Activated naive CD4-positive, alpha-beta T cell treated with anti-CD3 and anti-CD28 coated beads for 36 hours (primary cell): ENCODE results near the gene LSM3. TPM values are rescaled to one million over a fixed set of nuclear protein-coding genes. Genes with fewer than 3 reads are reported as not detected.

Source experiments
- CTCF ChIA-PET: fragments of 350-600 bp; sonication (Branson Sonifier 250); formaldehyde crosslinking; loops from one replicate; lab custom pipeline; 2021; ENCODE audit warnings: antibody characterized with exemption; lab: Charles Lee
- DNase-seq: peaks from one replicate; pipeline ENCODE4 v3.0.0-alpha.2; 2020
- H3K27ac Mint-ChIP-seq: one replicate; pipeline ENCODE4 v1.8.0; 2021; ENCODE audit warnings: mild to moderate bottlenecking, mixed read lengths
- H3K27me3 Mint-ChIP-seq: one replicate; pipeline ENCODE4 v1.8.0; 2021; ENCODE audit warnings: low read depth, mixed read lengths
- H3K36me3 Mint-ChIP-seq: one replicate; pipeline ENCODE4 v1.8.0; 2021; ENCODE audit warnings: low read depth, mixed read lengths
- H3K4me1 Mint-ChIP-seq: one replicate; pipeline ENCODE4 v1.8.0; 2021; ENCODE audit warnings: low read depth, mixed read lengths
- H3K4me3 Mint-ChIP-seq: one replicate; pipeline ENCODE4 v1.8.0; 2021; ENCODE audit warnings: mild to moderate bottlenecking, moderate library complexity, mixed read lengths
- H3K9me3 Mint-ChIP-seq: one replicate; pipeline ENCODE4 v1.8.0; 2021; ENCODE audit warnings: mixed read lengths
- intact Hi-C: fragments of 100-400 bp; cut with micrococcal nuclease; formaldehyde crosslinking; loops from one replicate; pipeline ENCODE4 v1.15.1; 2023
- total RNA-seq, 2 experiments: library from RNA; stranded (reverse); gene quantifications; one replicate each; pipeline ENCODE4 v1.2.3, GENCODE V29; 2021

Gene LSM3
- total RNA-seq, 2 experiments from 2014 or later, result 26.1 to 26.2 TPM

GRCh38 chr3:14137445-14137844, 41.2 kb upstream of the LSM3 start:
- no peak for DNase-seq
- Mint-ChIP-seq H3K4me1 (peaks cover 22% of the 10 kb centered on the region), H3K4me3 (no peak overlapping the region), H3K9me3 (no peaks in the 10 kb centered on the region), H3K27ac (no peak overlapping the region), H3K27me3 (no peaks in the 10 kb centered on the region), H3K36me3 (peaks cover 17% of the 10 kb centered on the region)
- CTCF ChIA-PET, result interaction anchor here (0.6 to 1.5 kb wide), 3 partner anchors 12 to 1400 kb away, joined by 3 to 4 read pairs (median 4); partner anchors contain the start of genes CHCHD4 and TMEM43
- intact Hi-C loops, result no loop called here

GRCh38 chr3:14138109-14138877, 40.3 kb upstream of the LSM3 start:
- Mint-ChIP-seq H3K36me3 (peaks cover 17% of the 10 kb centered on the region), H3K9me3 (no peaks in the 10 kb centered on the region), H3K27me3 (no peaks in the 10 kb centered on the region), H3K4me1 (peaks cover 30% of the 10 kb centered on the region), H3K27ac (peak overlapping the region; percentile 15), H3K4me3 (no peak overlapping the region)
- no peak for DNase-seq
- intact Hi-C loops, result no loop called here
- CTCF ChIA-PET, result interaction anchor here (0.6 to 1.5 kb wide), 3 partner anchors 13 to 1401 kb away, joined by 3 to 4 read pairs (median 4); partner anchors contain the start of genes CHCHD4 and TMEM43

GRCh38 chr3:14138878-14139655, 39.5 kb upstream of the LSM3 start:
- Mint-ChIP-seq H3K36me3 (peaks cover 17% of the 10 kb centered on the region), H3K4me3 (no peak overlapping the region), H3K27ac (no peak overlapping the region), H3K9me3 (no peaks in the 10 kb centered on the region), H3K27me3 (no peaks in the 10 kb centered on the region), H3K4me1 (peaks cover 37% of the 10 kb centered on the region)
- no peak for DNase-seq
- intact Hi-C loops, result no loop called here
- CTCF ChIA-PET, result no interaction called here

DNA sequence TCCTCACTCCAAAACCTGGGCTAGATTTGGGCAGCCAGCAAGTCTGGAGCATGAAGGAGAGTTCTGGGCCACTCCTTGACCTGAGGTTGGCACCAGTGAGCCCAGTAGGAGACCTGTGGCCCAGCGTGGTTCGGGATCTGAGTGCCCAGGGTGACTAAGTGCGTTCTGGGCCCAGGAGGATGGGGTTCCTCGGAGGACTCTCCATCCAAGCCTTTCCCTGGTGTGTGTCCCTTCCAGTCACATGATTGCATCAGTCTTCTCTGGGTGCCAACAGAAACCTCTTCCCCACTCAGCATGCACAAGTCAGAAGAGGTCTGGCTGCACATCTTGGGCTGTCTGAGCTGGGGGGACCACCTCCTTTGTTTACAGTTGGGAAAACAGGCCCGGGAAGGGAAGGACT, 38.8 kb upstream of the LSM3 start:
- H3K4me3 Mint-ChIP-seq, result no peak overlapping the region
- H3K27ac Mint-ChIP-seq, result no peak overlapping the region
- CTCF ChIA-PET, result no interaction called here
- intact Hi-C loops, result no loop called here
- H3K36me3 Mint-ChIP-seq, result peaks cover 17% of the 10 kb centered on the region
- H3K27me3 Mint-ChIP-seq, result no peaks in the 10 kb centered on the region
- DNase-seq, result no peak
- no peaks in the 10 kb centered on the region for H3K9me3 Mint-ChIP-seq
- peaks cover 43% of the 10 kb centered on the region for H3K4me1 Mint-ChIP-seq

- Mint-ChIP-seq H3K27me3 (no peaks in the 10 kb centered on the region), H3K4me3 (no peak overlapping the region), H3K27ac (no peak overlapping the region), H3K36me3 (peaks cover 16% of the 10 kb centered on the region), H3K9me3 (no peaks in the 10 kb centered on the region), H3K4me1 (peaks cover 48% of the 10 kb centered on the region)
- intact Hi-C loops, result no loop called here
- no peak for DNase-seq
- CTCF ChIA-PET, result no interaction called here
These were observed 37.9 kb upstream of the LSM3 start for GRCh38 chr3:14140668-14141067.

GRCh38 chr3:14141144-14141543, 37.5 kb upstream of the LSM3 start:
- peak; percentile 16 for DNase-seq

GRCh38 chr3:14141602-14142341, 36.8 kb upstream of the LSM3 start:
- Mint-ChIP-seq H3K4me1 (peaks cover 48% of the 10 kb centered on the region), H3K27ac (peak overlapping the region; percentile 83), H3K36me3 (peaks cover 16% of the 10 kb centered on the region), H3K4me3 (no peak overlapping the region), H3K27me3 (no peaks in the 10 kb centered on the region), H3K9me3 (no peaks in the 10 kb centered on the region)
- CTCF ChIA-PET, result no interaction called here
- intact Hi-C loops, result loop anchor here (2.0 kb wide), 1 partner anchor 245 kb away; no protein-coding TSS in a partner anchor
- no peak for DNase-seq

More at GRCh38 chr3:14141144-14141543, 37.5 kb upstream of the LSM3 start:
- no peaks in the 10 kb centered on the region for H3K27me3 Mint-ChIP-seq
- CTCF ChIA-PET, result no interaction called here
- intact Hi-C loops, result no loop called here
- H3K4me3 Mint-ChIP-seq, result no peak overlapping the region
- peaks cover 16% of the 10 kb centered on the region for H3K36me3 Mint-ChIP-seq
- H3K4me1 Mint-ChIP-seq, result peaks cover 48% of the 10 kb centered on the region
- H3K27ac Mint-ChIP-seq, result no peak overlapping the region
- H3K9me3 Mint-ChIP-seq, result no peaks in the 10 kb centered on the region

DNA sequence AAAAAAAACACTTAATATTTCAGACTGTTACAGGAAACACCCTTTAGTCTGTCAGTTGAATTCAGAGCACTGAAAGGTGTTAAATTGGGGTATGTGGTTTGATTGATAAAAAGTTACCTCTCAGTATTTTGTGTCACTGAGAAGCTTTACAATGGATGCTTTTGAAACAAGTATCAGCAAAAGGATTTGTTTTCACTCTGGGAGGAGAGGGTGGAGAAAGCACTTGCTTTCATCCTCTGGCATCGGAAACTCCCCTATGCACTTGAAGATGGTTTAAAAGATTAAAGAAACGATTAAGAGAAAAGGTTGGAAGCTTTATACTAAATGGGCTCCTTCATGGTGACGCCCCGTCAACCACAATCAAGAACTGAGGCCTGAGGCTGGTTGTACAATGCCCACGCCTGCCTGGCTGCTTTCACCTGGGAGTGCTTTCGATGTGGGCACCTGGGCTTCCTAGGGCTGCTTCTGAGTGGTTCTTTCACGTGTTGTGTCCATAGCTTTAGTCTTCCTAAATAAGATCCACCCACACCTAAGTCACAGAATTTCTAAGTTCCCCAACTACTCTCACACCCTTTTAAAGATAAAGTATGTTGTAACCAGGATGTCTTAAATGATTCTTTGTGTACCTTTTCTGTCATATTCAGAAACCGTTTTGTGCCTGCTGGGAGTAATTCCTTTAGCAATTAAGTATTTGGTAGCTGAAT, 35.9 kb upstream of the LSM3 start:
- Mint-ChIP-seq H3K9me3 (no peaks in the 10 kb centered on the region), H3K36me3 (peaks cover 20% of the 10 kb centered on the region), H3K27ac (peak overlapping the region; percentile 83), H3K4me1 (peaks cover 48% of the 10 kb centered on the region), H3K4me3 (no peak overlapping the region), H3K27me3 (no peaks in the 10 kb centered on the region)
- peak; percentile 44 for DNase-seq
- intact Hi-C loops, result loop anchor here (2.0 kb wide), 1 partner anchor 246 kb away; no protein-coding TSS in a partner anchor
- CTCF ChIA-PET, result interaction anchor here (0.8 to 1.2 kb wide), 2 partner anchors 17 to 246 kb away, joined by 3 to 4 read pairs; partner anchors contain the start of gene TMEM43

DNA sequence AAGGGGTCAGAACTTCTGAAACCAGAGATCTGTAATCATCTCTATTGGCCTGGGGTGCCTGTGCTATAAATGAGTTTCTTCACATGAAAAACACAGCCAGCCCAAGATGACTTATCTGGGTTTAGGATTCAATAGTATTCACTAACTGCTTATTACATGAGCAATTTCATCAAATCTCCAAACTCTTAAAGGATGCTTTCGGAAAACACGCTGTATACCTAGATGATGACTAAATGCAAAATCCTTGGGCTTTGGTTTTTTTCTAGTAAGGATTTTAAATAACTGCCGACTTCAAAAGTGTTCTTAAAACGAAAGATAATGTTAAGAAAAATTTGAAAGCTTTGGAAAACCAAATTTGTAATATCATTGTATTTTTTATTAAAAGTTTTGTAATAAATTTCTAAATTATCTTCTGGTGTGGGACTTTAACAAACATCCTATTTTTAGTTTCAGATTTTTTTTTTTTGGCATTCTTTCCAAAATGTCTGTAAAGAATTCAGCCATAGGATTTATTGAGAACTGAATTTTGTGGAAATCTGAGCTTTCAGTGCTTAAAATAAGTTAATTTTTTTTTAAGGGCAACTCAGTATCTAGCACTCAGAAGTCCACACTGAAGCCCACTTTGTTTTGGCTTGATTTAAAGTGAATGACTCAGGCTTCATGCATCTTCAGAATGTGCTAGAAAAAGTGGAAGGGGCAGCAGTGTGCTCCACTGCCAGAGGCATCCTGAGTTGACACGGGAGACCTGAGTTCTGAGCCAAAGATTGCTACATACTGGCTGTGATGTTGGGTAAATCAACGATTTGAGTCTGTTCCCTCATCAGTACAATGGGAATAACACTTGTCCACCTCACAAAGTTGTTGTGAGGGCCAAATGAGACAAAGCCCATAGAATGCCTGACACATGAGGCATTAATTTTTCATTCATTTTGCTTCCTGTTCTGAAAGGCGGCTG, 35.1 kb upstream of the LSM3 start:
- CTCF ChIA-PET, result interaction anchor here (0.8 to 1.2 kb wide), 2 partner anchors 18 to 247 kb away, joined by 3 to 4 read pairs; partner anchors contain the start of gene TMEM43
- Mint-ChIP-seq H3K4me3 (no peak overlapping the region), H3K36me3 (peaks cover 20% of the 10 kb centered on the region), H3K9me3 (no peaks in the 10 kb centered on the region), H3K27ac (peak overlapping the region; percentile 83), H3K27me3 (no peaks in the 10 kb centered on the region), H3K4me1 (peaks cover 48% of the 10 kb centered on the region)
- DNase-seq, result no peak
- intact Hi-C loops, result loop anchor here (1.0 to 2.0 kb wide), 5 partner anchors 19 to 289 kb away; partner anchors contain the start of gene CHCHD4

DNA sequence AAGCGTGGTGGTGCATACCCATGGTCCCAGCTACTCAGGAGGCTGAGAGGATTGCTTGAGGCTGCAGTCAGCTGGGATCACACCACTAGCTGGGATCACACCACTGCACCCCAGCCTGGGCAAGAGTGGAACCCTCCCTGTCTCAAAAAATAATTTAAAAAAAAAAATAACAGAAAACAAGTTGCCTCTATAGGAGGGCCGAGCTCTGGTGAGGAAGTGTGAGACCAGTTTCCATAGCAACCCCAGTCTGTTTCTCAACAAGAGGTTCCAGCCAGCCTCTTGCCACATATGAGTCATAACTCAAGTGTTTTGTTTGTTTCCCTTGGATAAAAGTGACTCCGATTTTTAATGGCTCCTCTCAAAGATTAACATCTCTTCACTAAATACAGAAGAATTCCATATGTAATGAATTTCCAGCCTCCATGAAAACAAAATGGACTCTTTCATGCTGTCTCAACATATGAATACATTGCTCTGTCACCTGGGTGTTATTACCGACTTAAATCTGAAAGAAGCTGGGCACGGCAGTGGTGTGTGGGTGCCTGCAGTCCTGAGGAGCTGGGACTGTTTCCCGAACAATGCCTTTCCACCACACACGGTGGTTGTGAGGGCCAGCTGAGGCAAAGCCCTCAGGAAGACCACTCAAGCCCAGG, 34.1 kb upstream of the LSM3 start:
- peaks cover 48% of the 10 kb centered on the region for H3K4me1 Mint-ChIP-seq
- CTCF ChIA-PET, result interaction anchor here (1.3 kb wide), 1 partner anchor 248 kb away, joined by 7 read pairs; no protein-coding TSS in a partner anchor
- H3K27ac Mint-ChIP-seq, result peak overlapping the region; percentile 81
- intact Hi-C loops, result loop anchor here (1.0 to 2.0 kb wide), 4 partner anchors 20 to 288 kb away; partner anchors contain the start of gene CHCHD4
- peak overlapping the region; percentile 19 for H3K4me3 Mint-ChIP-seq
- H3K36me3 Mint-ChIP-seq, result peaks cover 17% of the 10 kb centered on the region
- no peaks in the 10 kb centered on the region for H3K27me3 Mint-ChIP-seq
- peak; percentile 70 for DNase-seq
- no peaks in the 10 kb centered on the region for H3K9me3 Mint-ChIP-seq
